Left lobe of liver (tissue), 2 donors: Measurements from ENCODE around the gene LDOC1. TPM values are rescaled to one million over a fixed set of nuclear protein-coding genes. Genes with fewer than 3 reads are reported as not detected.
A peak's percentile ranks its signal among the peaks of the same experiment; 100 is the strongest.
"Not testable (repeated sequence)": the region's sequence is repeated elsewhere in the genome, so short reads cannot be mapped to it uniquely, and the experiment has no call there.

ENCODE experiments used
- ATAC-seq: fragments of 200-7000 bp; cut with Tn5 transposase; one replicate; pipeline ENCODE4 v1.9.1; 2020; ENCODE audit warnings: mild to moderate bottlenecking, moderate library complexity
- DNase-seq: peaks from one replicate; pipeline ENCODE4 v3.0.0-alpha.2; 2020; ENCODE audit warnings: low spot score
- total RNA-seq: library from RNA; stranded (reverse); gene quantifications from one replicate; pipeline ENCODE4 v1.2.1, GENCODE V29; 2021
- donor health status: DM: no; HTN: no; CAD: no; lungs with moderate emphysema.
- donor health status: DM: no; HTN: yes; CAD: no.

Gene LDOC1
- 2.0 TPM for total RNA-seq

DNA sequence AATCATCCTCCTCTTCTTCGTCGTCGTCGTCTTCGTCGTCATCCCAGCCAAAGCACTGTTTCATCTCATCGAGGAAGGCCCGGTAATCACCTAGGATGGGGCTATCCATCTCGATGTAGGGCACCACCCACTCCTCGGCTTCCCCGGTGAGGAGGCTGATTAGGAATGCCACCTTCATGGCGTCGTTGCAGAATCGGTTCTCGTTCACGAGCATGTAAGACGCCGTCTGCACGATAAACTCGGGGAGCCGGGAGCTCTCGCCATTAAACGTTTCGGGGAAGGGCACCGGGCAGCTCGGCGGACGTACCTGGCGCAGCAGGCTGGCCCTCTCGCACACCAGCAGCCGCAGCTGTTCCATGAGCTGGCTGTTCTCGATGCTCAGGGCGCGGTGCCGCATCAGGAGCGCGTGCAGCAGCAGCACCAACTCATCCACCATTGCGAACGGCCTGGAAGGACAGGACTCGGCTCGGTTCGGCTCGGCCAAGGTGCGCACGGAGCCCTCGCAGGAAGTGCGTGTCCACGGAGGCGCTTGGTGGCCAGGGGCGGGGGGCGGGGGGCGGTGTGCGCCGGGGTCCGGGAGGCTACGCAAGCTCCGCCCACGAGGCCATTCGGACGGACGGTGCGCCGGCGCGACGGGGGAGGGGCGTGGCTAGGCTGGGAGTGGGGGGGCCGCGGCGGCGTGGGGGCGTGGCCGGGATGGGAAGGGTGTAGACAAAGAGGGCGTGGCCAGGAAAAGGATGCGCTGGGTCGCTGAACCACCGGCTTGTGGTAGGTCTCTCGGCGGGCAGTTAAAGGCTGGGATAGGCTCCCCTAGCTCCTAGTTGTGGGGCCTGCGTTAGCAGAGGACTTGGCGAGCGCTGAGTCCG lies at the start of gene LDOC1:
Gene LDOC1 (minus strand): TSS at position 544 of the 866 bp plus-strand sequence. CDS start 108 bp downstream, at position 436.
- DNase-seq: peak; percentile 50
- ATAC-seq: peak; percentile 79

DNA sequence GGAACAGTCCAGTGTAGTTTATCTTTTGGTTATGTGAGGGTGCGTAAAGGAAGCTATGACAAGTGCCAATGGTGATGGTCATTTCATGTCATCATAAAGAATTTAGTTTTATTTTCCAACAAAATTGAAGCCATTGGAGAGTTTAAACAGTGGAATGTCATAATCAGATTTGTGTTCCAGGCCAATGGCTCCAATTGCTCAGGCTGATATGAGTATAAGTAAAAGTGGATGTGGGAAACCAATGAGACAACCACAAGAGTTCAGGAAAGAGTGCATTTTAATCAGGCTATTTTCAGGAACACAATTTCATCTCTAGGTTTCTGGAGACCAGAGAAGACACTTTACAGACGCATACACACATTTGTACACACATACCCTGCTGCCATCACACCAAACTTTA lies 44.7 kb upstream of the LDOC1 start:
- DNase-seq (no peak), ATAC-seq (no peak)

- ATAC-seq (no peak), DNase-seq (no peak)
Measured at GRCh38 chrX:141220342-141221008, 43.5 kb upstream of the LDOC1 start.

GRCh38 chrX:141214196-141214595 lies 37.3 kb upstream of the LDOC1 start:
- no peak for DNase-seq
- no peak for ATAC-seq

- DNase-seq (no peak), ATAC-seq (no peak)
Measured at GRCh38 chrX:141201962-141202361, 25.0 kb upstream of the LDOC1 start.

DNA sequence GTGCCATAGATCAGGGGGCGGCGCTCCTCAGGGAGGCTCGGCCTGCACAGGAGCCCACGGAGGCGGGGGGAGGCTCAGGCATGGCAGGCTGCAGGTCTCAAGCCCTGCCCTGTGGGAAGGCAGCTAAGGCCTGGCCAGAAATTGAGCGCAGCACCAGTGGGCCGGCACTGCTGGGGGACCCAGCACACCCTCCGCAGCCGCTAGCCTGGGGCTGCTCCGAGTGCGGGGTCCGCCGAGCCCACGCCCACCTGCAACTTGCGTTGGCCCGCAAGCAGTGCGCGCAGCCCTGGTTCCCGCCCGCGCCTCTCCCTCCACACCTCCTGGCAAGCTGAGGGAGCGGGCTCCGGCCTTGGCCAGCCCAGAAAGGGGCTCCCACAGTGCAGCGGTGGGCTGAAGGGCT lies 11.6 kb upstream of the LDOC1 start:
- DNase-seq, ATAC-seq: not testable (repeated sequence)

GRCh38 chrX:141185366-141185765 lies 8.4 kb upstream of the LDOC1 start:
- ATAC-seq: no peak
- no peak for DNase-seq

- no peak for ATAC-seq
- no peak for DNase-seq
Measured at GRCh38 chrX:141183000-141183399, 6.1 kb upstream of the LDOC1 start.

DNA sequence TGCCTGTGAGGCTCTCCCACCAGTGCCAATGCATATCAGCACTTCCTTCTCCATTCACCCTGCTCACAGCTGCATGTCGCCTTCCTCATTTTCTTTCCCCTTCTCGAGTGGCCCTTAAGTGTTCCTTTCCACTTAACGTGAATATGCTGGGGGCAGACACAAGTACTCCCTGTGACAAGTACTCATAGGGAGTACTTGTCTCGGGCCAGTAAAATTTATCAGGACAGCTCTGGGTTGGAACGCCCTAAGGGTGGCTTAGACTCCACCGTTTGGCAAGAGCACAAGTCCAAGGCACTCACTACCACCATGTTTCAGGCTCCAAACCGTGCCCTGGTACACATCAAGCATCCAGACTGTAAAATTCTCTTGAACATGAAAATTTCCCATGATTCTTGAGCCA lies 3.9 kb upstream of the LDOC1 start:
- ATAC-seq (no peak), DNase-seq (no peak)

DNA sequence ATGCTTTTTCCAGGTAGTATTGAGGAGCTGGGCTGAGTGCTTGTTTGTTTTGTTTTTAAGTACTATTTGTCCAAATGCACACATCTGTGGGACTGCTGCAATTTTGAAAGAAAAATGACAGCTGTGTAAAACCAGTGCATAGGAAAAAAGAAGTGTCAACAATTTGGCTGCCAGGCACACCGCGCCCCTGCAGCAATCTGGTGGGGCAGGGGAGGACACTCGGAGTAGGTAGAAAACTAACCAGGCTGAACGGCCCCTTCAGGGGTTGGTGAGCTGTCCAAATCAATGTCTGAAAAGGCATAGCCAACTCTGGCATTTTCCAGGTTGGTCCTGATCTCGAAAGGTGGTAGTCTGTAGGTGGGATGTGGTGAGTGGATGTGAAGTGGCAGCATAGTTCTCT lies 1.1 kb downstream of the LDOC1 start:
- DNase-seq (no peak), ATAC-seq (no peak)

DNA sequence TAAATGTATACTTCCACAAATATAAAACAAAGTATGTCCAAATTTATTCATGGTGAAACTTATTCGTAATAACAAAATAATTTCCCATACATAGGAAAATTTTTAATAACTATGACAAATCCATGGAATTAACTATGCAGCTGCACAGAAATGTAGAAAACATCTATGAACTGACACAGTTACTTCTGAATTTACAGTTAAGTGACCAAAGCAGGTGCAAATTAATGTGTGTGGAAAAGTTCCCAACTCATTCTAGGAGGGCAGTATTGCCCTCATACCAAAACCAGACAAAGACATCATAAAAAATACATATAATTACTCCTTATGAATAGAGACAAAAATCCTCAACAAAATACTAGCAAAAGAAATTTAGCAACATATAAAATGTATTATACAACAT lies 12.5 kb downstream of the LDOC1 start:
- no peak for ATAC-seq
- DNase-seq: no peak

DNA sequence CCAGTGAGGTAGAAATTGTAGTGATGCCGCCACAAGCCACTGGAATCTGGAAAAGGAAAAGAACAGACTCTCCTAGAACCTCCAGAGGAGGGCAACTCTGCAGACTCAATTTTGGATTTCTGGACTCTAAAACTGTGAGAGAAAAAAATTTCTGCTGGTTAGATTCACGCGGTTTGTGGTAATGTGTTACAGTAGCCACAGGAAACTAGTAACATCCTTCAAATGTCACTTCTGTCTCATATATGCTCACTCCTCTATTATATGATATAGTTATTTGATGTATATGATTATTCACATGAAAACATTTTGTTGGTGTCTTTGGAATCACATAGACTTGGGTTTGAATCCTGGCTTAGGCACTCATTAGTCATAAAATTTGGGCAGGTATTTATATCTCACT lies 18.8 kb downstream of the LDOC1 start:
- no peak for DNase-seq
- ATAC-seq: no peak

GRCh38 chrX:141155231-141155630 lies 21.7 kb downstream of the LDOC1 start:
- ATAC-seq: not testable (repeated sequence)

GRCh38 chrX:141142946-141143345 lies 34.0 kb downstream of the LDOC1 start:
- ATAC-seq: no peak
- DNase-seq: no peak

More at GRCh38 chrX:141155231-141155630, 21.7 kb downstream of the LDOC1 start:
- not testable (repeated sequence) for DNase-seq

- no peak for ATAC-seq
- no peak for DNase-seq
Measured at GRCh38 chrX:141133272-141133671, 43.7 kb downstream of the LDOC1 start.

DNA sequence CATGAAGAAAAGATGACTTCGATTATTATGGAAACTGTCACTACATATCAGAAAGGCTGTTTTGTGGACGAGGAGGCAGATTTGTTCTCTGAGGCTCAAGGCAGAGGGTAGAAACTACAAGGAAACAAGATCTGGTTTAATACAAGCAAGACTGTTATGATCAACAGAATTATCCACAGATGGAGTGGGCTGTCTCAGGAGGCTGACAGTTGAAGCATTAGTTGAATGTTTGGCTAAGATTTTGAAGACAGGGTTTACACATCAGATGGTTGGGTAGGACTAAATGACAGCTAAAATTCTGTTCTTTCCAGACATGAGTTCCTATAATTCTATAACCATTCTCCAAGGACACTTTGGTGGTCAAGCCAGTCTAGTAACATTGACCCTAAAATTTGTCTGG lies 49.8 kb downstream of the LDOC1 start:
- DNase-seq (no peak), ATAC-seq (no peak)

Other genes starting within 250 kb of the LDOC1 start
- gene SPANXB1, start 174.5 kb downstream of the LDOC1 start, total RNA-seq: not detected
- gene SPANXC, start 65.4 kb upstream of the LDOC1 start, total RNA-seq: not detected